GM08714 (cell line): Measurements from ENCODE around the gene TFAP2E.

Experiments used
- H3K4me3 ChIP-seq: fragments of 200-500 bp; sonication (Bioruptor generic); 2 replicates; pipeline ENCODE4 v1.5.1; 2014; ENCODE audit warnings: mild to moderate bottlenecking, low read length, inconsistent platforms
- ZNF274 ChIP-seq: IDR thresholded peaks from 2 replicates; pipeline ENCODE4 v1.6.1; 2012; ENCODE audit warnings: mild to moderate bottlenecking, low read depth, low read length

TFAP2E gene

GRCh38 chr1:35573198-35574124 lies at the start of gene TFAP2E:
Gene TFAP2E, plus strand, starts transcription at chr1:35573314. Its CDS starts 264 bp downstream, at chr1:35573578.
- no peak for TF ChIP-seq ZNF274
- no peak within 1 kb of the TSS for H3K4me3 ChIP-seq

- TF ChIP-seq ZNF274 = no peak
- H3K4me3 ChIP-seq = no peak overlapping the region
Measured at GRCh38 chr1:35524106-35524505, 49.0 kb upstream of the TFAP2E start.

GRCh38 chr1:35530168-35530567 lies 42.9 kb upstream of the TFAP2E start:
- no peak overlapping the region for H3K4me3 ChIP-seq
- no peak for TF ChIP-seq ZNF274

- H3K4me3 ChIP-seq = no peak overlapping the region
- no peak for TF ChIP-seq ZNF274
Measured at GRCh38 chr1:35530946-35531345, 42.2 kb upstream of the TFAP2E start.

DNA sequence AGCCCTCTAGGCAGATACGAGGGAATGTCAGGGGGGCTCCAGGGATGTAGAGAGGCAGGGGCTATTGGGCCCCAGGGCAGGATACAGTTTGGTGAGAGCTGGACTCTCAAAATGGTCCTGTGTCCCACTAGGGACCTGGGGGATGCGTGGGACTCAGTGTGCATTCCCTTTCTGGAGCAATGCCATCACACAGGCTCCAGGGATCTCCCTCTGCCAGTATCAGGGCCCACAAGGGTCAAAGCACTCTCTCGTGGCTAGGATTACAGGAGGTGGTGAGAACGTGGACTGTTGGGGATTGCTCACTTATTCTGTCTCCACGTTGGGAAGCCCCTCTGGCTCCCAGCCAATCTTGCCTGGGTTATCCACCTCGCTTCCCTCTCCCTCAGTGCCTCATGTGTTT lies 41.7 kb upstream of the TFAP2E start:
- TF ChIP-seq ZNF274 = no peak

GRCh38 chr1:35532497-35533223 lies 40.5 kb upstream of the TFAP2E start:
- TF ChIP-seq ZNF274 = no peak

More for the DNA sequence above, 41.7 kb upstream of the TFAP2E start:
- no peak overlapping the region for H3K4me3 ChIP-seq

GRCh38 chr1:35533586-35533985 lies 39.5 kb upstream of the TFAP2E start:
- no peak for TF ChIP-seq ZNF274
- H3K4me3 ChIP-seq = no peak overlapping the region

More at GRCh38 chr1:35532497-35533223, 40.5 kb upstream of the TFAP2E start:
- H3K4me3 ChIP-seq = no peak overlapping the region

DNA sequence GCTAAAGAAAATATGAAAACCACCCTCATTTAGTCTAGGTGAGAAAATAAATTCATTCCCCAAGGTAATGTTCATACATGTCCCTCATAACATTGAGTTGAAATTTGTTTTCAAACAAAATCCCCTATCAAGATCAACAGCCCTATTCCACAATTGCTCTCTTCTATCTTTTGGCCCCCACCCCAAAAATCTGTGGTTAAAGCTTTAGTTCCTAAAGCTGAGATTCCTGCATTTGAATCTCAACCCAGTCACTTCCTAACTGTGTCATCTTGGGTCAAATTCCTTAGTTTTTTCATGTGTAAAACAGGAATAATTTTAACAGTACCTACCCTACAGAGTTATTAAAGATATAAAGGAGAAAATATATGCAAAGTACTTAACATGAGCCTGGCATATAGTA lies 37.9 kb upstream of the TFAP2E start:
- H3K4me3 ChIP-seq = no peak overlapping the region
- TF ChIP-seq ZNF274 = no peak

DNA sequence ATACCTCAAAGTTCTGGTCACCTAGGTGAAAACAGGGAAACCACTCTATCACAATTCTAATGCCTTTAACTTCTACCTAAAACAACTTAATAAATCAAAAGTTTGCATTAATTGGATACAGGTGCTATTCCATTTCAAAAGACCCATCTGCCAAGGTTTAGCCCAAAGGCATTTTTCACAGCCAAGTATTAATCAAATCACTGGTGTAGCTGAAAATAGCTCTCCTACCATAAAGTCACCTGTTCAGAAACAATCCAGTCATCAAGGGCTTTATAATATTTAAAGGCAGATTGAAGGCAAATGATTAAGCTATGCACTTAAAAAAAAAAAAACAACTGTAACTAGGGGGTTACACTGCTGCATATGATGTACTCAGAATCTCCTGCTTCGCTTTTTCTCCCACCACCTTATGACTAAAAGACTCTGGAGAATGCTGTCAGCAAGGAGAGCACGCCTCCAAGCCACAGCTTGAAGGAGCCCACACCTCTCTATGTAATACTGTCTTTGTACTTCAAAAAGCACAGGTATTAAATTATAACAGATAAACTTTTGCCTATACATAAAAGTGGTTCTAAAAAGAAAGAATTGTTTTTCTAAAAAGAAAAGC lies 36.5 kb upstream of the TFAP2E start:
- TF ChIP-seq ZNF274 = no peak
- no peak overlapping the region for H3K4me3 ChIP-seq

- 0 out of 2 replicates have a peak overlapping the region, but pooled peaks have one; percentile 18 for H3K4me3 ChIP-seq
- no peak for TF ChIP-seq ZNF274
Measured at GRCh38 chr1:35537806-35538205, 35.3 kb upstream of the TFAP2E start.

DNA sequence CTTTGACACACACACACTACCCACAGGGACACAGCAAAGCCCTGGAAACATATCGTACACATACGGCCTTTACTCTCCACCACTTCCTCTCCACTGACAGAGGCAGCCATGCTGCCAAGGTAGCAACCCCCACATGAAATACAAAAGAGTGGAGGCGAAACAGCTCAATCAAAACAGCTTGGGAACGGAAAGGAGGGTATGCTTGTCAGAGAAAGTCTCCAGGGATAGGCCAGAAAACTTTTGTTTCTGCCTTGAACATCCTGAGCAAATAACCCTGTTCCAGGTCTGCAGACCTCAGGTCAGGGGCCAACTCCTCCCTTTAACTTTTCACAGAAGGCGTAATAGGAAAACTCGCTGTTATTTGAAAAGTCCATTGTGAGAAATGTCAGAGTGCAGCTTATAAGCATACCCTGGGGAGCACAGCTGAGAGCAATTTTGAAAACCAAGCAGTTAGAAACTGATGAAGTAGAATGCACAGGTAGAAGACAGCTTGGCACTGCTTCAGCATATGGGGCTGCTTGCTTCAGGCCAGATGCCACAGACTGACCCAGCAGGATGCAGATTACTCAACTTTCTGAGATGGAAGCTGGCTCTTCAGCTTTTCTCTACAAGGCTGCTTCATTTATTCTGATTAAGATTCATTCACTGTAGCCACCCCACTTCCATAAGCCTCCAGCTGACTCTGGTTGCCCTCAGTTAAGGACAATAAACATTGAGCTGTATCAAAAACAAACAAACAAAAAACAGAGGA lies 33.9 kb upstream of the TFAP2E start:
- H3K4me3 ChIP-seq = peak overlapping the region; percentile 47; the same call in 1 of the 2 replicates
- TF ChIP-seq ZNF274 = no peak

GRCh38 chr1:35539824-35540261 lies 33.3 kb upstream of the TFAP2E start:
- peak overlapping the region; percentile 47; the same call in 1 of the 2 replicates for H3K4me3 ChIP-seq
- TF ChIP-seq ZNF274 = no peak

DNA sequence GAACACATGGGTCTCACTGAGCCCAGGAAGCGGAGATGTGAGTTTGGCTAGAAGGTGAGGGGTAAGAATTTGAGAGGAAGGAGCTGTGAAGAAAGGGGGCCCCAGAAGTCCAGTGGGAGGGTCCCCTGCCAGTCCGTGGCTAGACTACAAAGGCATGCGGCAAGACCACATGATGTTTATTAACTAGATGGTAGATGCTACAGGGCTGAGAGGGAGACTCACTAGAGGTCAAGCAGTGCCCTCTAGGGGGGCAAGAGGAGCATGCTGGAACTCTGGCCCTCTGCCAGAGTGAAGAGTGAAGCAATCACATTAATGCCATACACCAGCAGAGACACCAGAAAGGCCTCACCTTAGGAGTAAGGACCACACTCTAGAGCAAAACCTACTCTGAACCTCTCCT lies 28.1 kb upstream of the TFAP2E start:
- H3K4me3 ChIP-seq = no peak overlapping the region
- no peak for TF ChIP-seq ZNF274

DNA sequence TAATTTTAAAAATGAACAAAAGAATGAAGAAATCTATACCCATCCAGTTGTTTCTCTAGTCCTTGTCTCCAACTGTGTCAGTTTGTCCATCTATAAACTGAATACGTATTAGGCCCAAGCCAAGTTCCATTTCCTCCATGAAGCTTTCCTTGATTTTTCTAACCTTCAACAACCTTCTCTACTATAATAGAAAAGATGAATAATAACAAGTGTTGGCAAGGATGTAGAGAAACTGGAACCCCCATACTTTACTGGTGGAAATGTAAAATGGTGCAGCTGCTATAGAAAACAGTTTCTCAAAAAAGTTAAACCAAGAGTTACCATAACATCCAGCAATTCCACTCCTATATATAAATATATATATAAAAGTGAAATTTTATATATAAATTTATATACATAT lies 26.5 kb upstream of the TFAP2E start:
- no peak for TF ChIP-seq ZNF274
- no peak overlapping the region for H3K4me3 ChIP-seq
